Measurements from ENCODE around the gene GOLT1A. TPM values are rescaled to one million over a fixed set of nuclear protein-coding genes. Genes with fewer than 3 reads are reported as not detected.

GOLT1A gene
- polyA plus RNA-seq, 4 donors: 42.8 to 136 (median 112) TPM

GRCh38 chr1:204207136-204207616, 6.6 kb downstream of the GOLT1A start:
- DNase-seq (peak; percentile 56 to 80), FAIRE-seq (no peak)
- 17 to 19% (median 18%) methylated on average over 13 of the region's 13 CpGs for WGBS, 3 donors
- Histone ChIP-seq H3K36me3 (ENCODE audit: control insufficient read depth in 3 of 3, insufficient read depth in 2 of 3, low read depth in 1 of 3, low read length in 3 of 3) (peaks cover 0 to 22% (median 0%) of the 10 kb centered on the region in 3 donors), H3K27ac (ENCODE audit: low read depth in 1 of 3, low read length in 2 of 3) (no peak overlapping the region), H3K27me3 (ENCODE audit: control insufficient read depth in 3 of 3, insufficient read depth in 3 of 3, low read length in 3 of 3) (no peaks in the 10 kb centered on the region), H3K4me1 (ENCODE audit: control insufficient read depth in 3 of 3, insufficient read depth in 2 of 3, low read depth in 1 of 3, low read length in 2 of 3) (peaks cover 0 to 21% (median 0%) of the 10 kb centered on the region in 3 donors), H3K9me3 (ENCODE audit: control insufficient read depth in 2 of 2, insufficient read depth in 1 of 2, low read depth in 1 of 2, low read length in 1 of 2) (no peaks in the 10 kb centered on the region), H3K4me3 (ENCODE audit: low read depth in 1 of 3, low read length in 3 of 3) (no peak overlapping the region)

GRCh38 chr1:204206121-204206520, 7.7 kb downstream of the GOLT1A start:
- FAIRE-seq (no peak), DNase-seq (no peak)
- Histone ChIP-seq H3K27me3 (ENCODE audit: control insufficient read depth in 3 of 3, insufficient read depth in 3 of 3, low read length in 3 of 3) (no peaks in the 10 kb centered on the region), H3K4me3 (ENCODE audit: low read depth in 1 of 3, low read length in 3 of 3) (no peak overlapping the region), H3K36me3 (ENCODE audit: control insufficient read depth in 3 of 3, insufficient read depth in 2 of 3, low read depth in 1 of 3, low read length in 3 of 3) (peaks cover 0 to 32% (median 0%) of the 10 kb centered on the region in 3 donors), H3K4me1 (ENCODE audit: control insufficient read depth in 3 of 3, insufficient read depth in 2 of 3, low read depth in 1 of 3, low read length in 2 of 3) (peaks cover 0 to 10% (median 0%) of the 10 kb centered on the region in 3 donors), H3K27ac (ENCODE audit: low read depth in 1 of 3, low read length in 2 of 3) (no peak overlapping the region), H3K9me3 (ENCODE audit: control insufficient read depth in 2 of 2, insufficient read depth in 1 of 2, low read depth in 1 of 2, low read length in 1 of 2) (no peaks in the 10 kb centered on the region)
- 52 to 58% (median 55%) methylated on average over 2 of the region's 2 CpGs for WGBS, 3 donors

- Histone ChIP-seq H3K4me3 (ENCODE audit: low read depth in 1 of 3, low read length in 3 of 3) (no peak overlapping the region), H3K36me3 (ENCODE audit: control insufficient read depth in 3 of 3, insufficient read depth in 2 of 3, low read depth in 1 of 3, low read length in 3 of 3) (peaks cover 0 to 36% (median 0%) of the 10 kb centered on the region in 3 donors)
These were observed 8.3 kb downstream of the GOLT1A start for GRCh38 chr1:204205486-204205885.

DNA sequence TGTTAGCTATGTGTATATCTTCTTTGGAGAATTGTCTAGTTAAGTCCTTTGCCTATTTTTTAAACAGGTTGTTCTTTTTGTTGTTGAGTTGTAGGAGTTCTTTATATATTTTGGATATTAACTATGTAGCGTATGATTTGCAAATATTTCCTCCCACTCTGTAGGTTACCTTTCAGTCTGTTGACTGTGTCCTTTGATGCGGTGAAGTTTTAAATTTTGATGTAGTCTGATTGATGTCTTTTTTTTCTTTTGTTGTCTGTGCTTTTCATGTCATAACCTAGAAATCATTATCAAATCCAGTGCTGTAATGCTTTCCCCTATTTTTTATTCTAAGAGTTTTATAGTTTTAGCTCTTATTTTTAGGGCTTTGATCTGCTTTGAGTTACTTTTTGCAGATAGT, 8.8 kb downstream of the GOLT1A start:
- Histone ChIP-seq H3K4me1 (ENCODE audit: control insufficient read depth in 3 of 3, insufficient read depth in 2 of 3, low read depth in 1 of 3, low read length in 2 of 3) (peaks cover 0 to 10% (median 0%) of the 10 kb centered on the region in 3 donors), H3K36me3 (ENCODE audit: control insufficient read depth in 3 of 3, insufficient read depth in 2 of 3, low read depth in 1 of 3, low read length in 3 of 3) (peaks cover 0 to 36% (median 0%) of the 10 kb centered on the region in 3 donors), H3K27me3 (ENCODE audit: control insufficient read depth in 3 of 3, insufficient read depth in 3 of 3, low read length in 3 of 3) (no peaks in the 10 kb centered on the region), H3K4me3 (ENCODE audit: low read depth in 1 of 3, low read length in 3 of 3) (no peak overlapping the region), H3K27ac (ENCODE audit: low read depth in 1 of 3, low read length in 2 of 3) (no peak overlapping the region), H3K9me3 (ENCODE audit: control insufficient read depth in 2 of 2, insufficient read depth in 1 of 2, low read depth in 1 of 2, low read length in 1 of 2) (no peaks in the 10 kb centered on the region)
- FAIRE-seq: no peak
- 72 to 87% (median 87%) methylated on average over 2 of the region's 2 CpGs for whole genome bisulfite sequencing, 3 donors
- DNase-seq: no peak

More at GRCh38 chr1:204205486-204205885, 8.3 kb downstream of the GOLT1A start:
- Histone ChIP-seq H3K27me3 (ENCODE audit: control insufficient read depth in 3 of 3, insufficient read depth in 3 of 3, low read length in 3 of 3) (no peaks in the 10 kb centered on the region), H3K9me3 (ENCODE audit: control insufficient read depth in 2 of 2, insufficient read depth in 1 of 2, low read depth in 1 of 2, low read length in 1 of 2) (no peaks in the 10 kb centered on the region), H3K4me1 (ENCODE audit: control insufficient read depth in 3 of 3, insufficient read depth in 2 of 3, low read depth in 1 of 3, low read length in 2 of 3) (peaks cover 0 to 7% (median 0%) of the 10 kb centered on the region in 3 donors), H3K27ac (ENCODE audit: low read depth in 1 of 3, low read length in 2 of 3) (no peak overlapping the region)
- DNase-seq (no peak), FAIRE-seq (no peak)

DNA sequence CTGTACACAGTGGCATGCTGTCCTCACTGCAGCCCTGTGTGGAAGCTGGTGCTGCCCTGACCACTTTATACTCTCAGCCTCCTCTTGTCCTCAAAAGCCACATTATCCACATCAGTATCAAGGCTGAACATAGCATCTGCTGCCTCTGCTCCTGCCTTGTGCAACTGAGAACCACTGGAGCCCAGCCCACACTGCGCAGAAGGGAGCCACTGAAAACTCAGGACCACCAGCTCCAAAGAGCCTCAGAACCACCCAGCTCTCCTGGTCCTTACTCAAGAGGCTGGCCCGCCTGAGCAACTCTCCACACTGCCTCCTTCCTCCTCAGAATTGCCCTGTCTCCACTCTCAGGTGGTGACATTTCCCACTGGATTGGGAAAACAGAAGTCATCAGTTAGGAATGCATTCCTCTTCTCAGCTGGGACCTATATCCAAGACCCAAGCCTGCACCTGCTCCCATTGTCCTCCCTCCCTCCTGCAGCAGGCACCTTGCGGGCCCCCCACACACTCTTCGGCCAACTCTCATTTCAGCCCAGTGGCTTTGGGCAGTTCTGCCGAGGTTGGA, 10.5 kb downstream of the GOLT1A start:
- Histone ChIP-seq H3K4me3 (ENCODE audit: low read depth in 1 of 3, low read length in 3 of 3) (no peak overlapping the region), H3K4me1 (ENCODE audit: control insufficient read depth in 3 of 3, insufficient read depth in 2 of 3, low read depth in 1 of 3, low read length in 2 of 3) (peaks cover 0 to 27% (median 0%) of the 10 kb centered on the region in 3 donors), H3K27ac (ENCODE audit: low read depth in 1 of 3, low read length in 2 of 3) (no peak overlapping the region), H3K9me3 (ENCODE audit: control insufficient read depth in 2 of 2, insufficient read depth in 1 of 2, low read depth in 1 of 2, low read length in 1 of 2) (no peaks in the 10 kb centered on the region), H3K27me3 (ENCODE audit: control insufficient read depth in 3 of 3, insufficient read depth in 3 of 3, low read length in 3 of 3) (no peaks in the 10 kb centered on the region), H3K36me3 (ENCODE audit: control insufficient read depth in 3 of 3, insufficient read depth in 2 of 3, low read depth in 1 of 3, low read length in 3 of 3) (peaks cover 0 to 43% (median 0%) of the 10 kb centered on the region in 3 donors)
- WGBS, 3 donors: 88 to 93% (median 90%) methylated on average over 5 of the region's 5 CpGs
- FAIRE-seq: no peak
- DNase-seq: no peak

GRCh38 chr1:204202481-204202880, 11.3 kb downstream of the GOLT1A start:
- H3K27me3 ChIP-seq (ENCODE audit: control insufficient read depth in 3 of 3, insufficient read depth in 3 of 3, low read length in 3 of 3): no peaks in the 10 kb centered on the region
- no peak for DNase-seq
- no peak overlapping the region for H3K27ac ChIP-seq (ENCODE audit: low read depth in 1 of 3, low read length in 2 of 3)
- no peak overlapping the region for H3K4me3 ChIP-seq (ENCODE audit: low read depth in 1 of 3, low read length in 3 of 3)
- whole genome bisulfite sequencing, 3 donors: 85 to 93% (median 87%) methylated on average over 4 of the region's 4 CpGs
- H3K4me1 ChIP-seq (ENCODE audit: control insufficient read depth in 3 of 3, insufficient read depth in 2 of 3, low read depth in 1 of 3, low read length in 2 of 3): peaks cover 0 to 30% (median 0%) of the 10 kb centered on the region in 3 donors
- peaks cover 0 to 49% (median 0%) of the 10 kb centered on the region in 3 donors for H3K36me3 ChIP-seq (ENCODE audit: control insufficient read depth in 3 of 3, insufficient read depth in 2 of 3, low read depth in 1 of 3, low read length in 3 of 3)
- no peaks in the 10 kb centered on the region for H3K9me3 ChIP-seq (ENCODE audit: control insufficient read depth in 2 of 2, insufficient read depth in 1 of 2, low read depth in 1 of 2, low read length in 1 of 2)
- FAIRE-seq: no peak

DNA sequence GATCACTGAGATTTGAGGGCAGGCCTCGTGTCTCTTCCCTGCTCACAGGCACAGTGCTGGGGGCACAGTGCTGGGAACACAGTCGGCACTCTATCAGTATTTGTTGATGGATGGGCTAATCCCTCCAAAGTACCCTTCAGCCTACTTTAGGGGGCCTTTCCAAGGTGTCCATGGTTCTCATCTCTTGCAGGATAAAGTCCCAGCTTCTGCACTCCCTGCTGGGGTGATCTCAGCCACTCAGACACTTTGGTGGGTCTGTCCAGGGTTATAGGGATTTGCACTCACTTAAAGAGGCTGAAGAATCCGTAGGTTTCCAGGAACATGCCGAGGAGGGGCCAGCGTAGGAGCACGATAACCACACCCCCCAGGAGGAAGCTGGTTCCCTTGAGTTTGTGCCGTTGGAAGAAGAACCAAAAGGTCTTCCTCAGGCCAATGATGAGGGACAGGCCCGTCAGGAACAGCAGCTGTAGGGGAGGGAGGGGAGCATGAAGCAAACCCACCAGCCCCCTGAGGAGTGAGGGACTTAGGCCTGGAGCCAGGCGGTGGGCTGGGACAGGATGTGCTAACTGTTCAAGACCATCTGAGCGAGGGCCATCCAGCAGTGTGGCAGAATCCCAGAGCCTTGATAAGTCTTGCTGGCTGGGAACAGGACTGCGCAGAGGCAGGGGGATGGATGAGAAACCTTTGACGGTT, 12.3 kb downstream of the GOLT1A start:
- Histone ChIP-seq H3K36me3 (ENCODE audit: control insufficient read depth in 3 of 3, insufficient read depth in 2 of 3, low read depth in 1 of 3, low read length in 3 of 3) (peaks cover 0 to 55% (median 0%) of the 10 kb centered on the region in 3 donors), H3K9me3 (ENCODE audit: control insufficient read depth in 2 of 2, insufficient read depth in 1 of 2, low read depth in 1 of 2, low read length in 1 of 2) (no peaks in the 10 kb centered on the region), H3K4me3 (ENCODE audit: low read depth in 1 of 3, low read length in 3 of 3) (no peak overlapping the region), H3K4me1 (ENCODE audit: control insufficient read depth in 3 of 3, insufficient read depth in 2 of 3, low read depth in 1 of 3, low read length in 2 of 3) (peaks cover 0 to 31% (median 0%) of the 10 kb centered on the region in 3 donors), H3K27ac (ENCODE audit: low read depth in 1 of 3, low read length in 2 of 3) (no peak overlapping the region), H3K27me3 (ENCODE audit: control insufficient read depth in 3 of 3, insufficient read depth in 3 of 3, low read length in 3 of 3) (no peaks in the 10 kb centered on the region)
- DNase-seq (no peak), FAIRE-seq (no peak)
- 80 to 87% (median 86%) methylated on average over 12 of the region's 12 CpGs for WGBS, 3 donors

GRCh38 chr1:204199579-204199978, 14.2 kb downstream of the GOLT1A start:
- FAIRE-seq: no peak
- no peaks in the 10 kb centered on the region for H3K27me3 ChIP-seq (ENCODE audit: control insufficient read depth in 3 of 3, insufficient read depth in 3 of 3, low read length in 3 of 3)

More at GRCh38 chr1:204199579-204199978, 14.2 kb downstream of the GOLT1A start:
- H3K9me3 ChIP-seq (ENCODE audit: control insufficient read depth in 2 of 2, insufficient read depth in 1 of 2, low read depth in 1 of 2, low read length in 1 of 2): no peaks in the 10 kb centered on the region
- H3K36me3 ChIP-seq (ENCODE audit: control insufficient read depth in 3 of 3, insufficient read depth in 2 of 3, low read depth in 1 of 3, low read length in 3 of 3): peaks cover 0 to 58% (median 0%) of the 10 kb centered on the region in 3 donors
- WGBS, 3 donors: 79 to 82% (median 79%) methylated on average over 9 of the region's 9 CpGs
- no peak overlapping the region for H3K27ac ChIP-seq (ENCODE audit: low read depth in 1 of 3, low read length in 2 of 3)
- peaks cover 0 to 40% (median 0%) of the 10 kb centered on the region in 3 donors for H3K4me1 ChIP-seq (ENCODE audit: control insufficient read depth in 3 of 3, insufficient read depth in 2 of 3, low read depth in 1 of 3, low read length in 2 of 3)
- H3K4me3 ChIP-seq (ENCODE audit: low read depth in 1 of 3, low read length in 3 of 3): no peak overlapping the region
- DNase-seq: no peak
